Esophagus muscularis mucosa (tissue), 4 donors: ENCODE measurements around the gene FOXF1.

Experiments
- EP300 ChIP-seq: sonication (generic); formaldehyde crosslinking; IDR thresholded peaks from one replicate; pipeline ENCODE4 v1.6.1; 2017; ENCODE audit warnings: antibody characterized with exemption
- POLR2A ChIP-seq: fragments of 450-650 bp; IDR thresholded peaks from one replicate; pipeline ENCODE4 v1.6.1; 2017; ENCODE audit warnings: antibody characterized with exemption, moderate library complexity, mild to moderate bottlenecking, low read depth
- POLR2AphosphoS5 ChIP-seq, 2 donors: sonication (generic); formaldehyde crosslinking; IDR thresholded peaks; one replicate each; pipeline ENCODE4 v1.6.1; 2017; ENCODE audit warnings: antibody characterized with exemption in 2 of 2
- TF ChIP-seq, protein P1 (sequence below), 3 experiments: fragments of 200-600 bp in 2 of 3; fragments of 450-650 bp in 1 of 3; sonication (generic) in 2 of 3; IDR thresholded peaks; one replicate each; pipeline ENCODE4 v1.5.1; 2017 to 2019; ENCODE audit warnings: antibody characterized with exemption in 3 of 3, mild to moderate bottlenecking in 2 of 3, moderate library complexity in 1 of 3

DNA sequence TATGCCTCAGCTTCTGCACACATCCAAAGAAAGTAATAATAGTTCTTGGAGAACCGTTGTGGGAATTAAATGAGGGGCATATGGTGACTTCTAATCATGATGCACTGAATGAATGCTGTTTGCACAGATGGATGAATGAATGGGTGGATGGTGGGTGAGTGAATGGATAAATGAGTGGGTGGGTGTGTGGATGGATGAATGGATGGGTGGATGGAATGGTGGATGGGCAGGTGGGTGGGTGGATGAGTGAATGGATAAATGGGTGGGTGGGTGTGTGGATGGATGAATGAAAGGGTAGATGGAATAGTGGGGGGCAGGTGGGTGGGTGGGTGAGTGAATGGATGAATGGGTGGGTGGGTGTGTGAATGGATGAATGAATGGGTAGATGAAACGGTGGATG lies 44.9 kb upstream of the FOXF1 start:
- TF ChIP-seq, protein P1, sequence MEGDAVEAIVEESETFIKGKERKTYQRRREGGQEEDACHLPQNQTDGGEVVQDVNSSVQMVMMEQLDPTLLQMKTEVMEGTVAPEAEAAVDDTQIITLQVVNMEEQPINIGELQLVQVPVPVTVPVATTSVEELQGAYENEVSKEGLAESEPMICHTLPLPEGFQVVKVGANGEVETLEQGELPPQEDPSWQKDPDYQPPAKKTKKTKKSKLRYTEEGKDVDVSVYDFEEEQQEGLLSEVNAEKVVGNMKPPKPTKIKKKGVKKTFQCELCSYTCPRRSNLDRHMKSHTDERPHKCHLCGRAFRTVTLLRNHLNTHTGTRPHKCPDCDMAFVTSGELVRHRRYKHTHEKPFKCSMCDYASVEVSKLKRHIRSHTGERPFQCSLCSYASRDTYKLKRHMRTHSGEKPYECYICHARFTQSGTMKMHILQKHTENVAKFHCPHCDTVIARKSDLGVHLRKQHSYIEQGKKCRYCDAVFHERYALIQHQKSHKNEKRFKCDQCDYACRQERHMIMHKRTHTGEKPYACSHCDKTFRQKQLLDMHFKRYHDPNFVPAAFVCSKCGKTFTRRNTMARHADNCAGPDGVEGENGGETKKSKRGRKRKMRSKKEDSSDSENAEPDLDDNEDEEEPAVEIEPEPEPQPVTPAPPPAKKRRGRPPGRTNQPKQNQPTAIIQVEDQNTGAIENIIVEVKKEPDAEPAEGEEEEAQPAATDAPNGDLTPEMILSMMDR (IDR thresholded peaks at IDR 0.05), result no peak
- no peak for TF ChIP-seq POLR2AphosphoS5 (IDR thresholded peaks at IDR 0.05)
- TF ChIP-seq POLR2A, result no peak
- no peak for TF ChIP-seq EP300
